ENCODE measurements around the gene FKTN.

FKTN gene

GRCh38 chr9:105681313-105681712 is 123.4 kb downstream of the FKTN start:
- TF ChIP-seq CTCF (IDR thresholded peaks at IDR 0.05), result no peak
- no peak for TF ChIP-seq ZFX (IDR thresholded peaks at IDR 0.05; ENCODE audit: borderline replicate concordance)

GRCh38 chr9:105681724-105682123 is 123.8 kb downstream of the FKTN start:
- no peak overlapping the region for H3K27ac ChIP-seq
- TF ChIP-seq CTCF (IDR thresholded peaks at IDR 0.05) (no peak), ZFX (IDR thresholded peaks at IDR 0.05; ENCODE audit: borderline replicate concordance) (no peak)

More at GRCh38 chr9:105681313-105681712, 123.4 kb downstream of the FKTN start:
- H3K27ac ChIP-seq, result no peak overlapping the region

GRCh38 chr9:105683688-105684275 is 125.9 kb downstream of the FKTN start:
- TF ChIP-seq ZFX (IDR thresholded peaks at IDR 0.05; ENCODE audit: borderline replicate concordance) (no peak), CTCF (IDR thresholded peaks at IDR 0.05) (no peak)

GRCh38 chr9:105686936-105687335 is 129.0 kb downstream of the FKTN start:
- no peak overlapping the region for H3K27ac ChIP-seq
- TF ChIP-seq CTCF (IDR thresholded peaks at IDR 0.05), result no peak

More at GRCh38 chr9:105683688-105684275, 125.9 kb downstream of the FKTN start:
- H3K27ac ChIP-seq, result no peak overlapping the region

Measured in 22Rv1 (cell line).